ENCODE data around the gene RGS9. TPM values are rescaled to one million over a fixed set of nuclear protein-coding genes. Genes with fewer than 3 reads are reported as not detected.

Gene RGS9
- total and polyA plus RNA-seq, 2 donors (not counting 1 experiment from before 2014, with no cell fraction given): 0.36 to 3.4 TPM

DNA sequence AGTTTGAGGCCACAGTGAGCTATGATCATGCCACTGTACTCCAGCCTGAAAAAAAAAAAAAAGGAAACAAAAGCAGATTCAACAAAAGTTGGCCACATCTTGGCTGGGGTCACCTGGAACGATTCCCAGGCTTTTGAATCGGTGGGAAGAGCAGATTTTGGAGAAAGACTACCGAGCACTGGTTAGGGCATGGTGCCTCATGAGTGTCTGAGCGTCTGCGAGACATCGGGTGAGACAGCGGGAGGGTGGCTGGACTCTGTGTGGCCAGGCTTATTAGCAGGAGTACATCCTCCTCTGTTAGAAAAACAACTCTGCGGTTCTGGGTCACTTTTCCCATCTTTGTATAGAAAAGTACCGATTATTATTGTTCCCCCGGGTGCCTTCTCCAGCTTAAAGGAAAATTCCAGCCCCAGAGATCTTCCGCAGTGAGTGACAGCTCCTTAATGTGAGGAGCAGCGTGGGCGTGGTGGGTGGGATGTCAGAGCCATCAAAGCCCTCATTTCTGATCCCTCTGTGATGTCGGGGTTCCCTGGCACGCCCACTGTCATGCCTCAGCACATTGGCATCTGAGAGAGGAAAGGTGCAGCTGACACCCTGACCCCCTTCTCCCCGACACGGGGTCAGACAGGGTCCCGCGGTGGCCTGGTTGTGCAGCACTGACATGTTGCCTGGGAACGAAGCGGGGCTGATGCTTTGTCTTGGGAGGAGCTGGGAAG is 6.9 kb downstream of the RGS9 start:
- POLR2A ChIA-PET: interaction anchor here (0.6 kb wide), 1 partner anchor 11 kb away, joined by 3 read pairs; no protein-coding TSS in a partner anchor
- Mint-ChIP-seq H3K27ac (no peak overlapping the region), H3K4me1 (no peaks in the 10 kb centered on the region), H3K27me3 (peaks cover 18% of the 10 kb centered on the region), H3K4me3 (no peak overlapping the region), H3K9me3 (ENCODE audit: insufficient read depth) (no peaks in the 10 kb centered on the region)
- Histone ChIP-seq H2AFZ (ENCODE audit: insufficient read depth, low read depth, low read length, poor library complexity, severe bottlenecking) (no peak overlapping the region), H3K4me1 (ENCODE audit: control insufficient read depth in 2 of 2, insufficient read depth in 2 of 2, low read length in 2 of 2) (no peaks in the 10 kb centered on the region), H3K9ac (ENCODE audit: low read length) (no peak overlapping the region), H4K20me1 (ENCODE audit: control insufficient read depth, insufficient read depth, low read length, poor library complexity, severe bottlenecking) (no peaks in the 10 kb centered on the region), H3K4me2 (replicated peaks; ENCODE audit: low read depth, low read length, poor library complexity, severe bottlenecking) (no peak overlapping the region), H3K79me2 (ENCODE audit: control insufficient read depth, insufficient read depth, low read length) (no peaks in the 10 kb centered on the region), H3K27me3 (replicated peaks in 1 of 4; ENCODE audit: control extremely low read depth in 1 of 4, control insufficient read depth in 3 of 4, insufficient read depth in 4 of 4, low read length in 3 of 4) (peaks cover 0 to 15% (median 8%) of the 10 kb centered on the region in 4 experiments), H3K36me3 (replicated peaks in 1 of 2; ENCODE audit: control extremely low read depth in 1 of 2, control insufficient read depth in 1 of 2, extremely low read depth in 1 of 2, insufficient read depth in 2 of 2, low read length in 1 of 2) (no peaks in the 10 kb centered on the region), H3K4me3 (ENCODE audit: control extremely low read depth in 1 of 5, extremely low read depth in 1 of 5, insufficient read depth in 1 of 5, low read depth in 2 of 5, low read length in 4 of 5) (no peak overlapping the region), H3K27ac (ENCODE audit: low read length in 2 of 2) (no peak overlapping the region), H3K9me3 (ENCODE audit: control extremely low read depth in 1 of 3, control insufficient read depth in 2 of 3, insufficient read depth in 1 of 3, low read length in 2 of 3) (no peaks in the 10 kb centered on the region)
- no peak for DNase-seq
- intact Hi-C loops (cut with micrococcal nuclease): no loop called here
- no peak for TF ChIP-seq EZH2 (IDR thresholded peaks at IDR 0.05; ENCODE audit: borderline replicate concordance, insufficient read depth, low read depth, low read length, poor library complexity, severe bottlenecking)
- TF ChIP-seq, protein P1, sequence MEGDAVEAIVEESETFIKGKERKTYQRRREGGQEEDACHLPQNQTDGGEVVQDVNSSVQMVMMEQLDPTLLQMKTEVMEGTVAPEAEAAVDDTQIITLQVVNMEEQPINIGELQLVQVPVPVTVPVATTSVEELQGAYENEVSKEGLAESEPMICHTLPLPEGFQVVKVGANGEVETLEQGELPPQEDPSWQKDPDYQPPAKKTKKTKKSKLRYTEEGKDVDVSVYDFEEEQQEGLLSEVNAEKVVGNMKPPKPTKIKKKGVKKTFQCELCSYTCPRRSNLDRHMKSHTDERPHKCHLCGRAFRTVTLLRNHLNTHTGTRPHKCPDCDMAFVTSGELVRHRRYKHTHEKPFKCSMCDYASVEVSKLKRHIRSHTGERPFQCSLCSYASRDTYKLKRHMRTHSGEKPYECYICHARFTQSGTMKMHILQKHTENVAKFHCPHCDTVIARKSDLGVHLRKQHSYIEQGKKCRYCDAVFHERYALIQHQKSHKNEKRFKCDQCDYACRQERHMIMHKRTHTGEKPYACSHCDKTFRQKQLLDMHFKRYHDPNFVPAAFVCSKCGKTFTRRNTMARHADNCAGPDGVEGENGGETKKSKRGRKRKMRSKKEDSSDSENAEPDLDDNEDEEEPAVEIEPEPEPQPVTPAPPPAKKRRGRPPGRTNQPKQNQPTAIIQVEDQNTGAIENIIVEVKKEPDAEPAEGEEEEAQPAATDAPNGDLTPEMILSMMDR (IDR thresholded peaks at IDR 0.05): no peak
- no peak for ATAC-seq (ENCODE audit: low read depth)
- CTCF ChIA-PET: interaction anchor here (1.0 to 1.1 kb wide), 2 partner anchors 10 to 11 kb away, joined by 3 read pairs; no protein-coding TSS in a partner anchor
- WGBS (ENCODE audit: insufficient coverage): 91% methylated on average over 18 of the region's 21 CpGs

DNA sequence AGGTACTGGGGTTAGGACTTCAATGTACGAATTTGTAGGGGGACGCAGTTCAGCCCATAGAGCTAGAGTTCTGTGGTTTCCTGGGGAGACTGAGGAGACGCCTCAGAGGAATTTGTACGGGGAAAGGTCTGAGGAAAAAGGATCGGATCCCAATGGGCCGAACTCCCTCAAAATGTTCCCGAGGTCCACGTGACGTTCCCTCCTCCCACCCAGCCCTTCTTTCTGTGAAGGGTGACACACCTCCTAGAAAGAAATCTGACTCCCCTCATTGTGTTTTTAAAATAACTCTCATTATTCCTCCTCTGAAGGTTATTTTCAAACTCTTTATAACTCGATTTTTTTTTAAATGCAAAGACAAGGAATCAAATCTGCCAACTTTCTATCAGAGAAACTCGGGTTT is 8.6 kb downstream of the RGS9 start:
- Mint-ChIP-seq H3K27me3 (peaks cover 9% of the 10 kb centered on the region), H3K9me3 (ENCODE audit: insufficient read depth) (no peaks in the 10 kb centered on the region), H3K4me3 (no peak overlapping the region), H3K4me1 (no peaks in the 10 kb centered on the region), H3K27ac (no peak overlapping the region)
- H3K9ac ChIP-seq (ENCODE audit: low read length): no peak overlapping the region
- CTCF ChIA-PET: no interaction called here
- intact Hi-C loops (cut with micrococcal nuclease): no loop called here
- ATAC-seq (ENCODE audit: low read depth): no peak
- H4K20me1 ChIP-seq (ENCODE audit: control insufficient read depth, insufficient read depth, low read length, poor library complexity, severe bottlenecking): no peaks in the 10 kb centered on the region
- H3K4me2 ChIP-seq (replicated peaks; ENCODE audit: low read depth, low read length, poor library complexity, severe bottlenecking): no peak overlapping the region
- no peaks in the 10 kb centered on the region for H3K36me3 ChIP-seq (replicated peaks in 1 of 2; ENCODE audit: control extremely low read depth in 1 of 2, control insufficient read depth in 1 of 2, extremely low read depth in 1 of 2, insufficient read depth in 2 of 2, low read length in 1 of 2)
- no peak overlapping the region for H3K27ac ChIP-seq (ENCODE audit: low read length in 2 of 2)
- peaks cover 0 to 2% (median 0%) of the 10 kb centered on the region in 4 experiments for H3K27me3 ChIP-seq (replicated peaks in 1 of 4; ENCODE audit: control extremely low read depth in 1 of 4, control insufficient read depth in 3 of 4, insufficient read depth in 4 of 4, low read length in 3 of 4)
- H3K4me1 ChIP-seq (ENCODE audit: control insufficient read depth in 2 of 2, insufficient read depth in 2 of 2, low read length in 2 of 2): no peaks in the 10 kb centered on the region
- no peaks in the 10 kb centered on the region for H3K79me2 ChIP-seq (ENCODE audit: control insufficient read depth, insufficient read depth, low read length)
- no peak for DNase-seq
- POLR2A ChIA-PET: no interaction called here
- TF ChIP-seq EZH2 (IDR thresholded peaks at IDR 0.05; ENCODE audit: borderline replicate concordance, insufficient read depth, low read depth, low read length, poor library complexity, severe bottlenecking): no peak
- TF ChIP-seq, protein P1 (IDR thresholded peaks at IDR 0.05): no peak
- H2AFZ ChIP-seq (ENCODE audit: insufficient read depth, low read depth, low read length, poor library complexity, severe bottlenecking): no peak overlapping the region
- H3K9me3 ChIP-seq (ENCODE audit: control extremely low read depth in 1 of 3, control insufficient read depth in 2 of 3, insufficient read depth in 1 of 3, low read length in 2 of 3): no peaks in the 10 kb centered on the region
- H3K4me3 ChIP-seq (ENCODE audit: control extremely low read depth in 1 of 5, extremely low read depth in 1 of 5, insufficient read depth in 1 of 5, low read depth in 2 of 5, low read length in 4 of 5): no peak overlapping the region
- WGBS (ENCODE audit: insufficient coverage): 95% methylated on average over 9 of the region's 11 CpGs
